Uterus (tissue), 4 donors: Measurements from ENCODE around the gene MTX1. TPM values are rescaled to one million over a fixed set of nuclear protein-coding genes. Genes with fewer than 3 reads are reported as not detected.

Experiments
- DNase-seq, 2 donors: peaks; one replicate each; pipeline ENCODE4 v3.0.0-alpha.2; 2019 to 2020
- H3K27ac ChIP-seq, 2 donors: fragments of 200-600 bp; sonication (generic); 1 replicate in 1 of 2; 2 replicates in 1 of 2; pipeline ENCODE4 v1.5.1; 2016 to 2018
- H3K27me3 ChIP-seq, 2 donors: fragments of 200-600 bp; sonication (generic); one replicate each; pipeline ENCODE4 v1.5.1; 2018 to 2019; ENCODE audit warnings: control low read depth in 1 of 2
- H3K36me3 ChIP-seq, 2 donors: fragments of 200-600 bp; sonication (generic); one replicate each; pipeline ENCODE4 v1.5.1; 2019; ENCODE audit warnings: control low read depth in 1 of 2
- H3K4me1 ChIP-seq, 2 donors: fragments of 200-600 bp; sonication (generic); one replicate each; pipeline ENCODE4 v1.5.1; 2018 to 2019; ENCODE audit warnings: control low read depth in 1 of 2
- H3K4me3 ChIP-seq, 2 donors: fragments of 200-600 bp; sonication (generic); 1 replicate in 1 of 2; 2 replicates in 1 of 2; pipeline ENCODE4 v1.5.1; 2018 to 2019; ENCODE audit warnings: mild to moderate bottlenecking in 1 of 2
- H3K9me3 ChIP-seq, 2 donors: fragments of 200-600 bp; sonication (generic); one replicate each; pipeline ENCODE4 v1.5.1; 2019; ENCODE audit warnings: control low read depth in 1 of 2
- CTCF ChIP-seq, 4 experiments: fragments of 200-600 bp in 2 of 4; fragments of 450-650 bp in 2 of 4; sonication (generic) in 2 of 4; IDR thresholded peaks; one replicate each; pipeline ENCODE4 v1.5.1; 2016 to 2019; ENCODE audit warnings: antibody characterized with exemption in 4 of 4, mild to moderate bottlenecking in 2 of 4, moderate library complexity in 1 of 4
- POLR2A ChIP-seq, 2 donors: fragments of 450-650 bp; IDR thresholded peaks; one replicate each; pipeline ENCODE4 v1.6.1; 2016; ENCODE audit warnings: antibody characterized with exemption in 2 of 2, mild to moderate bottlenecking in 1 of 2, moderate library complexity in 1 of 2
- intact Hi-C: fragments of 100-400 bp; cut with DNase I; formaldehyde crosslinking; loops from one replicate; pipeline ENCODE4 v1.15.1; 2023; ENCODE audit warnings: low total_unique reads
- microRNA counts, 2 donors: library from miRNA; unstranded; fragments of <30 nt; microRNA quantifications; one replicate each; lab custom pipeline; 2016 to 2017
- total RNA-seq, 4 donors: library from RNA; depleted of rRNA in 3 of 4; stranded (reverse); fragments of >200 nt in 3 of 4; gene quantifications; one replicate each; pipeline versions ENCODE4 v1.1.0 to v1.2.4, GENCODE V29; 2014 to 2023
- donor health status: DM: yes; HTN: yes; CAD: no.

MTX1 gene
- total RNA-seq, 4 donors from 2014 or later, result 9.7 to 62.4 (median 26.0) TPM

- Histone ChIP-seq H3K4me3 (peak within 1 kb of the TSS; percentile 74 to 85), H3K27ac (peak within 1 kb of the TSS; percentile 78 to 82), H3K4me1 (peaks cover 7 to 10% of the 10 kb centered on the region in 2 donors), H3K27me3 (no peaks in the 10 kb centered on the region), H3K36me3 (no peaks in the 10 kb centered on the region), H3K9me3 (no peaks in the 10 kb centered on the region)
- DNase-seq, result peak; percentile 93 to 97
- peak; percentile 63 to 65 for TF ChIP-seq POLR2A (IDR thresholded peaks at IDR 0.05)
- TF ChIP-seq CTCF (IDR thresholded peaks at IDR 0.05), result peak in 1 of 4 experiments; percentile 21
- intact Hi-C loops, result no loop called here
Measured at GRCh38 chr1:155261852-155262673, 53.6 kb downstream of the MTX1 start, which contains the start of gene SCAMP3. TSS of gene SCAMP3 (minus strand) at chr1:155262360. CDS start at chr1:155262151, 209 bp downstream.

GRCh38 chr1:155263067-155263466 lies 54.6 kb downstream of the MTX1 start:
- DNase-seq, result no peak
- Histone ChIP-seq H3K36me3 (no peaks in the 10 kb centered on the region), H3K27me3 (no peaks in the 10 kb centered on the region), H3K9me3 (no peaks in the 10 kb centered on the region), H3K4me1 (peaks cover 7 to 10% of the 10 kb centered on the region in 2 donors), H3K27ac (peak overlapping the region in 1 of 2 donors; percentile 78), H3K4me3 (no peak overlapping the region)
- intact Hi-C loops, result no loop called here
- TF ChIP-seq POLR2A (IDR thresholded peaks at IDR 0.05), result no peak
- no peak for TF ChIP-seq CTCF (IDR thresholded peaks at IDR 0.05)

MicroRNA genes within 50 kb of the gene (microRNA counts, 767-probe panel; counts per million panel counts)
- microRNA hsa-miR-92b-3p (lab: Ali Mortazavi, UCI), result 0 to 1,718 counts per million in 2 donors

Other genes starting within 250 kb of the MTX1 start
- gene PYGO2, start 246.9 kb upstream of the MTX1 start, total RNA-seq, result 10 to 100 TPM in 3 of 4 donors, 1 to 10 TPM in 1; 10.0 to 36.4 (median 15.9) TPM
- 100 to 1,000 TPM in 2 of 4 donors, 10 to 100 TPM in 2; 93.5 to 149 (median 101) TPM for gene SHC1, start 237.9 kb upstream of the MTX1 start, total RNA-seq
- gene CKS1B, start 234.0 kb upstream of the MTX1 start, total RNA-seq, result 10 to 100 TPM; 14.1 to 52.7 (median 22.8) TPM
- 10 to 100 TPM; 12.6 to 33.8 (median 20.7) TPM for gene FLAD1, start 225.4 kb upstream of the MTX1 start, total RNA-seq
- gene LENEP, start 215.1 kb upstream of the MTX1 start, total RNA-seq, result under 1 TPM in 1 of 4 donors, not detected in 3; 0.83 TPM
- gene ZBTB7B, start 205.9 kb upstream of the MTX1 start, total RNA-seq, result 10 to 100 TPM in 2 of 4 donors, 1 to 10 TPM in 2; 3.8 to 53.4 (median 11.9) TPM
- 1 to 10 TPM in 1 of 4 donors, under 1 TPM in 1, not detected in 2; 0.07 to 1.6 TPM for gene DCST2, start 174.9 kb upstream of the MTX1 start, total RNA-seq
- gene DCST1, start 174.9 kb upstream of the MTX1 start, total RNA-seq, result 1 to 10 TPM in 2 of 4 donors, not detected in 2; 1.1 to 3.5 TPM
- 100 to 1,000 TPM in 3 of 4 donors, 10 to 100 TPM in 1; 58.6 to 270 (median 153) TPM for gene ADAM15, start 157.4 kb upstream of the MTX1 start, total RNA-seq
- gene EFNA4, start 145.0 kb upstream of the MTX1 start, total RNA-seq, result 1 to 10 TPM in 2 of 4 donors, not detected in 2; 8.0 to 8.4 TPM
- gene EFNA3, start 129.9 kb upstream of the MTX1 start, total RNA-seq, result 1 to 10 TPM in 3 of 4 donors, not detected in 1; 3.2 to 7.6 (median 3.3) TPM
- 10 to 100 TPM; 22.3 to 58.5 (median 36.5) TPM for gene EFNA1, start 80.8 kb upstream of the MTX1 start, total RNA-seq
- gene SLC50A1, start 72.8 kb upstream of the MTX1 start, total RNA-seq, result 10 to 100 TPM in 3 of 4 donors, under 1 TPM in 1; 0.26 to 24.0 (median 21.8) TPM
- gene DPM3, start 68.2 kb upstream of the MTX1 start, total RNA-seq, result 10 to 100 TPM; 36.1 to 94.4 (median 85.4) TPM
- gene KRTCAP2, start 35.4 kb upstream of the MTX1 start, total RNA-seq, result 100 to 1,000 TPM in 1 of 4 donors, 10 to 100 TPM in 2, 1 to 10 TPM in 1; 1.5 to 200 (median 62.5) TPM
- gene TRIM46, start 34.8 kb upstream of the MTX1 start, total RNA-seq, result 1 to 10 TPM in 3 of 4 donors, under 1 TPM in 1; 0.26 to 4.6 (median 2.5) TPM
- gene THBS3, start 798 bp upstream of the MTX1 start, total RNA-seq, result 100 to 1,000 TPM in 1 of 4 donors, 10 to 100 TPM in 3; 11.8 to 101 (median 38.3) TPM
- gene ENTREP3, start 46.8 kb downstream of the MTX1 start, total RNA-seq, result 10 to 100 TPM in 2 of 4 donors, 1 to 10 TPM in 2; 5.3 to 28.2 (median 11.7) TPM
- gene SCAMP3, start 53.7 kb downstream of the MTX1 start, total RNA-seq, result 10 to 100 TPM in 3 of 4 donors, 1 to 10 TPM in 1; 10.0 to 44.4 (median 29.2) TPM
- 10 to 100 TPM; 25.4 to 75.3 (median 39.3) TPM for gene CLK2, start 64.8 kb downstream of the MTX1 start, total RNA-seq
- gene HCN3, start 68.8 kb downstream of the MTX1 start, total RNA-seq, result 1 to 10 TPM in 2 of 4 donors, not detected in 2; 4.2 to 5.5 TPM
- gene PKLR, start 92.7 kb downstream of the MTX1 start, total RNA-seq, result under 1 TPM in 1 of 4 donors, not detected in 3; 0.21 TPM
- gene FDPS, start 100.2 kb downstream of the MTX1 start, total RNA-seq, result 100 to 1,000 TPM in 2 of 4 donors, 10 to 100 TPM in 2; 23.8 to 113 (median 99.6) TPM
- gene RUSC1, start 112.2 kb downstream of the MTX1 start, total RNA-seq, result 10 to 100 TPM; 13.8 to 49.1 (median 35.9) TPM